ENCODE measurements around the gene YOD1. TPM values are rescaled to one million over a fixed set of nuclear protein-coding genes. Genes with fewer than 3 reads are reported as not detected.

YOD1 gene
- total RNA-seq, 1 experiment from 2014 or later: 12.5 TPM

GRCh38 chr1:207025146-207025880, 25.7 kb downstream of the YOD1 start:
- ChIA-PET CTCF (interaction anchor here (0.6 to 1.8 kb wide), 3 partner anchors 20 to 1106 kb away, joined by 5 to 13 read pairs (median 5); no protein-coding TSS in a partner anchor), POLR2A (ENCODE audit: unreplicated experiment) (interaction anchor here (0.6 to 1.3 kb wide), 10 partner anchors 7 to 311 kb away, joined by 3 to 16 read pairs (median 5); partner anchors contain the start of genes C1orf116 and PFKFB2)

GRCh38 chr1:207024202-207025145, 26.5 kb downstream of the YOD1 start:
- H3F3A ChIP-seq (ENCODE audit: insufficient read depth, low read depth): peaks cover 34% of the 10 kb centered on the region
- TF ChIP-seq EZH2 (IDR thresholded peaks at IDR 0.05; ENCODE audit: low read depth) (no peak), CTCF (conservative IDR thresholded peaks at IDR 0.05) (no peak)
- H3K4me3 ChIP-seq: no peak overlapping the region
- no peaks in the 10 kb centered on the region for H4K20me1 ChIP-seq (ENCODE audit: insufficient read depth)
- DNase-seq: peak in 1 of 2 experiments; percentile 47
- H3K4me1 ChIP-seq (replicated peaks; ENCODE audit: insufficient read depth): peaks cover 90% of the 10 kb centered on the region
- H3K9me2 ChIP-seq (ENCODE audit: insufficient read depth): no peaks in the 10 kb centered on the region
- H3K79me2 ChIP-seq (ENCODE audit: low read depth): 0 out of 2 replicates have a peak, but pooled peaks cover 6% of the 10 kb centered on the region
- no peaks in the 10 kb centered on the region for H3K27me3 ChIP-seq (ENCODE audit: insufficient read depth, low read depth)
- no peaks in the 10 kb centered on the region for H3K36me3 ChIP-seq (ENCODE audit: low read depth)
- CTCF ChIA-PET: interaction anchor here (0.6 to 1.8 kb wide), 4 partner anchors 13 to 1105 kb away, joined by 3 to 13 read pairs (median 5); no protein-coding TSS in a partner anchor
- H3K9me3 ChIP-seq (ENCODE audit: insufficient read depth, low read depth): no peaks in the 10 kb centered on the region
- peak overlapping the region; percentile 97 for H3K27ac ChIP-seq
- H3K4me2 ChIP-seq: peak overlapping the region; percentile 29
- no TSS peak for BruUV-seq (replicated peaks)
- intact Hi-C loops (cut with micrococcal nuclease; ENCODE audit: unreplicated experiment): loop anchor here (10.0 kb wide), 1 partner anchor 300 kb away; the partner anchor contains the start of gene CD55
- POLR2A ChIA-PET (ENCODE audit: unreplicated experiment): interaction anchor here (0.6 to 1.3 kb wide), 12 partner anchors 8 to 373 kb away, joined by 3 to 16 read pairs (median 5); partner anchors contain the start of genes C1orf116 and PFKFB2
- no peak overlapping the region for H2AFZ ChIP-seq

More at GRCh38 chr1:207025146-207025880, 25.7 kb downstream of the YOD1 start:
- H3K27ac ChIP-seq: peak overlapping the region; percentile 97
- H3K4me3 ChIP-seq: no peak overlapping the region
- peaks cover 90% of the 10 kb centered on the region for H3K4me1 ChIP-seq (replicated peaks; ENCODE audit: insufficient read depth)
- peak; percentile 80 to 90 for DNase-seq
- H3K9me3 ChIP-seq (ENCODE audit: insufficient read depth, low read depth): no peaks in the 10 kb centered on the region
- no peaks in the 10 kb centered on the region for H4K20me1 ChIP-seq (ENCODE audit: insufficient read depth)
- H3K27me3 ChIP-seq (ENCODE audit: insufficient read depth, low read depth): no peaks in the 10 kb centered on the region
- TF ChIP-seq EZH2 (IDR thresholded peaks at IDR 0.05; ENCODE audit: low read depth) (no peak), CTCF (conservative IDR thresholded peaks at IDR 0.05) (no peak)
- intact Hi-C loops (cut with micrococcal nuclease; ENCODE audit: unreplicated experiment): loop anchor here (10.0 kb wide), 1 partner anchor 299 kb away; the partner anchor contains the start of gene CD55
- TSS peak; percentile 6 for BruUV-seq (replicated peaks)
- peak overlapping the region; percentile 62 for H3K4me2 ChIP-seq
- H3K79me2 ChIP-seq (ENCODE audit: low read depth): 0 out of 2 replicates have a peak, but pooled peaks cover 7% of the 10 kb centered on the region
- H3K36me3 ChIP-seq (ENCODE audit: low read depth): no peaks in the 10 kb centered on the region
- H3K9me2 ChIP-seq (ENCODE audit: insufficient read depth): no peaks in the 10 kb centered on the region
- H2AFZ ChIP-seq: no peak overlapping the region
- peaks cover 34% of the 10 kb centered on the region for H3F3A ChIP-seq (ENCODE audit: insufficient read depth, low read depth)

All from PC-9 (cell line).